GM21576 (cell line): Measurements from ENCODE around the gene CCDC61.

ENCODE experiments used
- ATAC-seq: cut with Tn5 transposase; IDR thresholded peaks from one replicate; pipeline ENCODE4 v1.9.1; 2021; ENCODE audit warnings: mild to moderate bottlenecking, moderate library complexity; ENCODE audit not compliant: unreplicated experiment

The CCDC61 gene, protein sequence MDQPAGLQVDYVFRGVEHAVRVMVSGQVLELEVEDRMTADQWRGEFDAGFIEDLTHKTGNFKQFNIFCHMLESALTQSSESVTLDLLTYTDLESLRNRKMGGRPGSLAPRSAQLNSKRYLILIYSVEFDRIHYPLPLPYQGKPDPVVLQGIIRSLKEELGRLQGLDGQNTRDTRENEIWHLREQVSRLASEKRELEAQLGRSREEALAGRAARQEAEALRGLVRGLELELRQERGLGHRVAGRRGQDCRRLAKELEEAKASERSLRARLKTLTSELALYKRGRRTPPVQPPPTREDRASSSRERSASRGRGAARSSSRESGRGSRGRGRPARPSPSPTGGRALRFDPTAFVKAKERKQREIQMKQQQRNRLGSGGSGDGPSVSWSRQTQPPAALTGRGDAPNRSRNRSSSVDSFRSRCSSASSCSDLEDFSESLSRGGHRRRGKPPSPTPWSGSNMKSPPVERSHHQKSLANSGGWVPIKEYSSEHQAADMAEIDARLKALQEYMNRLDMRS

DNA sequence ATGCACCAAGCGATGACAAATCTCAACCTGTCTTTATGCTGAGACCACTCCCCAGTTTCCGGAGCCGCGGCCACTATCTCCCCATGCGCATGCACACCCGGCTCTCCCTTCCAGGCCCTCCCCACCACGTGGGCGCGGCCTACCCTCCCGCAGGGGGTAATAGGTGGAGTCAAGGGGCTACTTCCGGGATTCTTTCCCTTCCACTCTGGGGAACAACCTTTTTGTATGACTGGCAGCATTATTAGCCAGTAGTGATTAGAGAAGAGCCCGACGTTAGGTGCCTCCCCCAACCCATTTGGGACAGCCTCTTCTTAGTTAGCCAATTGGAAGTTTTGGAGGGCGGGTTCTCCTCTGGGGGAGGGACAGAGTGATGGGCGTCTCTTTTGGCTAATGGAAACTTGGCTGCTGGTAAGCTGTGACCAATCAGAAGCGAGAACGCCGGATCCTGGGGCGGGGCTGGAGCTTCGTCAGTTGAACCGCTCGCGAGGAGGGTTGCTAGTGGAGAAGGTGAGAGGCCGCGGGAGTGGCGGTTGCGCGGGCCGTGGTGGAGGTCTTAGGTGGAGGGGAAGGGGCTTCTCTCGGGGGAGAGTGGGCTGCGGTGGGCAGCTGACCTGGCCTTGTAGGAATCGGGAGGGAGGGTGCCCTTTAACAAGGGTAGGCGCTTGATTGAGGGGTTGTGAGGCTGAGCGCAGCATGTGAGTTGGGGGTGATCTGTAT lies at the start of gene CCDC61:
CCDC61 (plus strand) TSS at position 470 of the 717 bp plus-strand sequence. CDS start 7,552 bp downstream, outside the sequence.
- peak; percentile 92 for ATAC-seq

GRCh38 chr19:45947926-45948325 lies 47.3 kb upstream of the CCDC61 start:
- ATAC-seq = no peak

- no peak for ATAC-seq
These were observed 43.0 kb upstream of the CCDC61 start for GRCh38 chr19:45952341-45952685.

GRCh38 chr19:45952686-45953505 lies 42.4 kb upstream of the CCDC61 start:
- no peak for ATAC-seq

- no peak for ATAC-seq
These were observed 41.6 kb upstream of the CCDC61 start for GRCh38 chr19:45953676-45954075.

GRCh38 chr19:45954156-45954555 lies 41.1 kb upstream of the CCDC61 start:
- no peak for ATAC-seq

DNA sequence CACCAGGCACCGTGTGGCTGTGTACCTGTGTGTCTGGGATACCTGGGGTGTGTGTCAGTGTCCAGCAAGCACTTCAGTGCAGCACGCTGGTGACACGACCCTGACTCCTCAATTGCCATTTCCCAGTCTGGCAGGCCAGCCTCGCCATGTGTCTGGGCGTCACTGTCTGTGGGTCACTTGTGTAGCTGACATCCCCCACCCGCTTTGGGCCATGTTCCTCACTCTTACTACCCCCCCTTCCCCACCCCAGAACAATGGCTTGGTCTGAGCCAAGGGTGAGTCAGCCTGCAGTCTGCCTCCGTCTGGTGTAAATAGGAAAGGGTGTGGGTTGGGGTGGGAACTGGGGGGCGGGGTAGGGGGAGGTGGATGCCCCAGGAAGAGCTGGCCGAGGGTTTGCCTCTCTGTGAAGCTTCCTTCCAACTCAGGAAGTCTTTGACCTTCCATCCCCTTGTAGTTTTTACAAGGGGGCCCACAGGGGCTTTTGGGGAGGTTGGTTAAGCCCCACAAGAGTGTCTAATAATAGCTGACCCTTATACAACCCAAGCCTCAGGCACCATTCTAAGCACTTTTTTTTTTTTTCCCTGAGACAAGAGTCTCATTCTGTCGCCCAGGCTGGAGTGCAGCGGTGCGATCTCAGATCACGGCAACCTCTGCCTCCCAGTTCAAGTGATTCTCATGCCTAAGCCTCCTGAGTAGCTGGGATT lies 39.2 kb upstream of the CCDC61 start:
- no peak for ATAC-seq

DNA sequence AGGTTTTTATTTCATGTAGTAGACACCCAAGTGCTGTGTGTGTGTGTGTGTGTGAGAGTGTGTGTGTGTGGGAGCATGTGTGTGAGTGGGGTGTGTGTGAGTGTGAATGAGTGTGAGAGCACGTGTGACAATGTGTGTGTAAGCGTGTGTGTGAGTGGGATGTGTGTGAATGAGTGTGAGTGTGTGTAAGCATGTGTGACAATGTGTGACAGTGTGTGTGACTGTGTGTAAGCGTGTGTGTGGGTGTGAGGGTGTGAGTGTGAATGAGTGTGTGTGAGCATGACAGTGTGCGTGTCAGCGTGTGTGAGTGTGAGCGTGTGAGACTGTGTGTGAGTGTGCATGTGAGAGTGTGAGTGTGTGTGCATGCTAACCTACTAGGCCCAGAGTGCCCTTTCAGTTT lies 36.9 kb upstream of the CCDC61 start:
- ATAC-seq = no peak

DNA sequence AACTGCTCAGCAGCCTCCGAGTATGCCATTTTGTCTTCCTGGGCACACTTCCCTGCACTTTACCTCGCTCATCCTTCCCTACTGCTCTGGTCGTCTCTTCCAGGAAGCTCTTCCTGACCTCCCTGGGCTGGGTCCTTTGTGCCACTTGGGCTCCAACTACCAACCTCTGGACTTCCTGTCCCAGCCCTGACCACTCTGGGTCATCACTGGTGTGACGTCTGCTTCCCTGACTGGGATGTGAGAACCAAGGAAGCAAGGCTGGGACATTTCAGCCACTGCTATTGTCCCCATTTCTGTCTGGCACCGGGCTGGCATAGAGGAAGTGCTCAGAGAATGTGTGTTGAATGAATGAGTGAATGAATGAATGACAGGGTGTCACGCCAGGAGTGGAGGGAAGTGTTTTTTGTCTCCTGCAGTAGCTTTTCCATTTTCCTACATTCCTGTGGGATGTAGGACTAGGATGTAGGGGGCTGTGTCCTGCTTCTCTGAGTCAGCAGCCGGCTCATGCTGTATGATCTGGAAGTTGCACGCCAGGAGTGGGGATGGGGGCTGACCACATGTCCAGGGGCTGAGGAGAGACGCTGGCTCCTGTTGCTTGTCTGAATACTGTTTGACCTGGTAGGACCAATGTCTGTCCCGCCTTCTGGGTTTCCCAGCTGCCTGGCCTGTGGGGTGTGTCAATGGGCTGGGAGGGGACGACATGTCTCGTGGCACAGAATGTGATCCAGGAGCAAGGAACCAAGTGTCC lies 36.3 kb upstream of the CCDC61 start:
- no peak for ATAC-seq

- ATAC-seq = no peak
These were observed 35.7 kb upstream of the CCDC61 start for GRCh38 chr19:45959517-45960025.

DNA sequence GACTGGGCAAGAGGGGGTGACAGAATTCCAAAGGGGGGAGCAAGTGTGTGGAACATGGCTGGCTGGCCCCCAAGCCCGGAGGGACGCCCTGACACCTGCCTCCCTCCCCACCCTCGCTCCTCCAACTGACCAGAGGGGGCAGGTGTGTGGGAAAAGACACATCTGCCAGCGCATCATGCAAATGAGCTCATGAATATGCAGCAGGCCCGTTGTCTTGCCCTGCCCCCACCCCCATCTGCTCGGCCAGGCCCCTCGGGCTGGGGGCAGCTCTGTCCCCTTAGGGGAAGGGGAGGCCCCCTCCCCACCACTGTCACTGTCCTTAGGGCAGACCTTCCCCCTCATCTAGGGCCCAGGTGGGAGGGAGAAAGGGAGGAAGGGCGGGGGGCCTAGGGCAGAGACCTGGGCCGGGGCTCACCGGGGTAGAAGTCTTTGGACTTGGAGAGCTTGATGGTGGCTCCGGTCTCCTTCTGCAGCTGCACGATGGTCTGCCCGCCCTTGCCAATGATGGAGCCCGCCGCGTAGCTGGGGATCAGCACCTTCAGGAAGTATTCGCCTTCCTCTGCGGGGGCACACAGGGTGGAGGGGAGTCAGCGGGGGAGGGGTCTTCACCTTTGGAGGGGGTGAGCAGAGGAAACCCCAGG lies 34.6 kb upstream of the CCDC61 start:
- no peak for ATAC-seq

GRCh38 chr19:45962021-45962420 lies 33.2 kb upstream of the CCDC61 start:
- no peak for ATAC-seq

DNA sequence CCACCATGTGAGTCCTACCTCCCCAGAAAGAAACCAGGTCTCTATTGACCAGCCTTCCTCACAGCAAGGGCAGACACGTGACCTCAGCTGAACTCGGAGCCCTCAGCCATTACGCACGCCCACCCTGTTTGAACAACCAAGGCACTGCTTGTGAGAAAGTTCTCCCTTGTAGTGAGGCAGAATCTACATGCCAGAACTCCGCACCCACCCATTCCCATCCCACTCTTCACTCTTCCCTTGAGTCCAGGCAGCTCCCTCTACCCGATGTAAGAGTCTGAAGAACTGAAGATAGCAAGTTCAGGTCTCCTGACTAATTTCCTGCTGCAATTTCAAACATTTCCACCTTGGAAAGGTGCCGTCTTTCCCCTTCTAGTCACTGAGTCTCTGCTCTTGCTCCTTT lies 28.0 kb upstream of the CCDC61 start:
- ATAC-seq = no peak

DNA sequence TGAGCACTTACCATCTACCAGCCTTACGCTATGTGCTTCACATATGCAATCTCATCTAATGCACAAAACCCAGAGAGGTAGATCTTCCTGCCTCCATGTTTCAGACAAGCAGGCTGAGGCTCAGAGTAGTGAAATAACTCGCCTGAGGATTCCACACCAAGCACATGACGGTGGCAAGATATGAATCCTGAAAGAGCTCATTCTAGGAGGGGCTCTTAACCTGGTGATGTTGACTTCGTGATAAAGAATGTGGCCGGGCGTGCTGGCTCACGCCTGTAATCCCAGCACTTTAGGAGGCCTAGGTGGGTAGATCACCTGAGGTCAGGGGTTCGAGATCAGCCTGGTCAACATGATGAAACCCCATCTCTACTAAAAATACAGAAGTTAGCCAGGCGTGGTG lies 26.6 kb upstream of the CCDC61 start:
- ATAC-seq = no peak

GRCh38 chr19:45969676-45970075 lies 25.6 kb upstream of the CCDC61 start:
- ATAC-seq = no peak

- no peak for ATAC-seq
These were observed 23.9 kb upstream of the CCDC61 start for GRCh38 chr19:45971260-45971902.

DNA sequence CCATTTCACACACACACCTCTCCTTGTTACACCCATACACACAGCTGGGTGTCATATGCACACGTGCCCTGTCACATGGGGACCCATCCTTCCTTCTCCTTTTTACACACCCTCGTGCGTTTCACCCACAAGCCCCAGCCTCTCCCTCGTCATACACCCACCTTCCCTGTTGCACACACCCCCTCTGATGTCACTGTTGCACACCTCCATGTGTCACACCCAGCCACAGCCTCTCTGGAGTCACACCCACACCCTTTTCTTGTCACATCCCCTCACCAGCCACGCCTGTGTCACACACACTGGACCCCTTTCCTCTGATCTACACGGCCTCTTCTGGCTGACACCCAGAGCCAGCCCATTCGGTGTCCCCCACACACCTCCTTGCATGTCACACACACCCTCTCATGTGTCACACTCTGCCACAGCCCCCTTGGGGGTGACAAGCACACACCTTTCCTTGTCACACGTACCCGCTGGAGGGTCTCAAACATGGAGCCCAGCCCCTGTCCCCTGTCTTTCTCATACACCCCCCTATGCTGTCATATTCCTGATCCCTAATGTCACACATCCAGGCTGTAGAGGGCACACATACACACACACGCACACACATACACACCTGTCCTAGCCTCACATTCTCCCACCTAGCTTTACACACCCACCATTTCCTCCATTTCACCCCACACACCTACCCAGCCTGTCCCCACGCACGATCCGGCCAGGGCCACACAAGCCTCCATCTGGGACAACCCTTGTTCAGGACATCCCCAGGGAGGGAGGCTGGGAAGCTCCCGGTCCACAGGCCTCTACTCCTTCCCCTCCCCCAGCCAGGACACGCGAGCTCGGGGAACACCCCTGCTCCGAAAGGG lies 23.0 kb upstream of the CCDC61 start:
- ATAC-seq = no peak
